ENCODE data around the gene AGBL1.

AGBL1 gene

DNA sequence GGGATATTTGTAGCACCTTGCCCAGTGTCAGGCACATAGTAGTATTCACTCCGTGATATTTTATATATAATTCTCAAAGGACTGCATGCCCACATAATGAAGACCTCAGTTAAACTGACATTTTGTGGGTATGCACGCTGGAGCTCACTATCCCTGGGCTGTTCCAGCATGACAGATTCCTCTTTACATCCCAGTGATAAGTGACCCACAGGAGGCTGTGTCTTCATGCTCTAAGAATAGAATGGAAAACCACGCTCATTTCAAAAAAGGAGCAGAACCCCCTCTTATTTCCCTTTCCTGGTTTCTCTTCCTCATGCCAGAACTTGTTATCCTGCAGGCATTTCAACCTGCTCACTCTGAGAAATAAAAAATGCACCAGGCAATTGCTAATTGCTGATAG lies 717.5 kb downstream of the AGBL1 start:
- Histone ChIP-seq H3K4me3 (ENCODE audit: low read depth in 1 of 2, low read length in 2 of 2) (no peak overlapping the region), H3K27me3 (ENCODE audit: low read depth, low read length) (no peaks in the 10 kb centered on the region), H3K4me1 (ENCODE audit: control insufficient read depth in 1 of 2, insufficient read depth in 2 of 2, low read length in 2 of 2) (peaks cover 0 to 4% of the 10 kb centered on the region in 2 donors), H3K27ac (ENCODE audit: low read length) (no peak overlapping the region), H3K36me3 (ENCODE audit: control insufficient read depth in 1 of 2, insufficient read depth in 2 of 2, low read length in 2 of 2) (no peaks in the 10 kb centered on the region), H3K9me3 (ENCODE audit: control insufficient read depth in 1 of 2, low read length in 2 of 2) (no peaks in the 10 kb centered on the region)

DNA sequence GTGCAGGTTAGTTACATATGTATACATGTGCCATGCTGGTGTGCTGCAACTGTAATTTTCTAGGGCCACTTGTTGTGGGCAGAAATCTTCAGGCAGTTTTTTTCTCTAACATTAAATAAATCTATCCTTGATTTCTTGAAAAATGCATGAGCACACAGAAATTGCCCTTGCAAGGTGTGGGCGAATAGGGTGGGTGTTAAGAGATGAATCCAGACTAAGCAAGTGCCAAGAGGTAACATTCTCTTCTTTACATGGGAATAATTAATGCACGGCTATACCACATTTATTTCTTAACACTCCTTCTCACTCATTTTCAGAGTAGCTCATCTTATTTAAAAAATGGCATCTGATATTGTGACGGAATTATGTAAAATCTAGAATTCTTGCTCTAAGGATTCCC lies 719.6 kb downstream of the AGBL1 start:
- Histone ChIP-seq H3K4me3 (ENCODE audit: low read depth in 1 of 2, low read length in 2 of 2) (no peak overlapping the region), H3K36me3 (ENCODE audit: control insufficient read depth in 1 of 2, insufficient read depth in 2 of 2, low read length in 2 of 2) (no peaks in the 10 kb centered on the region), H3K27me3 (ENCODE audit: low read depth, low read length) (no peaks in the 10 kb centered on the region), H3K27ac (ENCODE audit: low read length) (no peak overlapping the region), H3K4me1 (ENCODE audit: control insufficient read depth in 1 of 2, insufficient read depth in 2 of 2, low read length in 2 of 2) (peaks cover 0 to 4% of the 10 kb centered on the region in 2 donors), H3K9me3 (ENCODE audit: control insufficient read depth in 1 of 2, low read length in 2 of 2) (no peaks in the 10 kb centered on the region)

DNA sequence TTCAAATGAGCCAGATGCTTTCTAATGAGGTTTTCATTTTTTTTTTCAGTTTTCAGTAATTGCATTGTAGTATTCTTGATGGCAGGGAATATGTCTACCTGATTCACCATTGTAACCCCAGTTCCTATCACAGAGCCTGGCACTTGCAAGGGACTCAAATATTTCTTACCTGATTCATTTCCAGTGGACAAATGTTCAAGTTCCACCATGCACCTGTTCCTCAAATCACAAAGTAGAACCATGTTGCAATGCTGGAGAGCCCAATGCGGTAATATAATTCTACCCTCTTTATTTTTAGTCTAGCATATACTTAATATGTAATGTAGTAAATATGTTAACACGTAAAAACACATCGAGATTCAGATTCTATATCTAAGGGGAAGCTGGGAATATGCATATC lies 722.6 kb downstream of the AGBL1 start:
- Histone ChIP-seq H3K36me3 (ENCODE audit: control insufficient read depth in 1 of 2, insufficient read depth in 2 of 2, low read length in 2 of 2) (no peaks in the 10 kb centered on the region), H3K4me3 (ENCODE audit: low read depth in 1 of 2, low read length in 2 of 2) (no peak overlapping the region), H3K4me1 (ENCODE audit: control insufficient read depth in 1 of 2, insufficient read depth in 2 of 2, low read length in 2 of 2) (no peaks in the 10 kb centered on the region), H3K9me3 (ENCODE audit: control insufficient read depth in 1 of 2, low read length in 2 of 2) (no peaks in the 10 kb centered on the region), H3K27ac (ENCODE audit: low read length) (no peak overlapping the region), H3K27me3 (ENCODE audit: low read depth, low read length) (no peaks in the 10 kb centered on the region)

DNA sequence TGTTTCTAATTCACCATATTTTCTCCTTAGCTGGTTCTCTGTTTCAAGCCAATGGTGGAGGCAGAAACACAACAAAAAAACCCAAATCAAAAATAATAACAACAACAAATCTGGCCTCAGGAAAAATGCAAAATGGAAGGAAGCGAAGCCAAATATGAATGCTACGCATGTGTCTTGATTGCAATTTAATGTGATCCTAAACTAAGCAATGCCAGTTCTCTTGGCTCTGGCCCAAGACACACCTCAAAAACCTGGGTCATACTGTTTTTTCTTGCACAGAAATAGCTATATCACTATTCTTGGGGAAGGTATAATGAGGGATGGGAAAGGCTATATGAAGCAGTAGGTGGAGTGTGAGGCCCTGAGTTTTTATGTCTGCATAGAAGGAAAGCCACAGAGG lies 724.7 kb downstream of the AGBL1 start:
- no peaks in the 10 kb centered on the region for H3K9me3 ChIP-seq (ENCODE audit: control insufficient read depth in 1 of 2, low read length in 2 of 2)
- H3K4me1 ChIP-seq (ENCODE audit: control insufficient read depth in 1 of 2, insufficient read depth in 2 of 2, low read length in 2 of 2), result no peaks in the 10 kb centered on the region
- no peaks in the 10 kb centered on the region for H3K27me3 ChIP-seq (ENCODE audit: low read depth, low read length)
- no peaks in the 10 kb centered on the region for H3K36me3 ChIP-seq (ENCODE audit: control insufficient read depth in 1 of 2, insufficient read depth in 2 of 2, low read length in 2 of 2)
- H3K27ac ChIP-seq (ENCODE audit: low read length), result no peak overlapping the region
- no peak overlapping the region for H3K4me3 ChIP-seq (ENCODE audit: low read depth in 1 of 2, low read length in 2 of 2)

DNA sequence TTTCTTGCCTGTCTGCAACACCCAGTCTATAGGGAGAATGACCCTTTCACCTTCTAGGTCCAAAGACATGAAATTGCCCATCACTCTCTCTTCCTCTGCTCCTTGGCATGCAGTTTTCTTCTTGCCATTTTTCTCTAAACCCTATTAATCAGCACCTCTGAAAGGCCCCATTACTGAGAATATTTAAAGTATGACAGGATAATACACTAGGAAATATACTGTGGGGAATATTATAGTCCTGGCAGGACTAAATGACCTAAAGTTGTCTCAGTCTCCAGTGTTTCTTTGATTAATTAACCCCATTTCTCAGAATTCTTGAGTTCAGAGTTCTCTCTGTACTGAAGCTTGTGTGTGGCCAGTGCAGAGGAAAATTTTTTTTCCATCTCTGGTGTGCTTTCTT lies 730.7 kb downstream of the AGBL1 start:
- Histone ChIP-seq H3K36me3 (ENCODE audit: control insufficient read depth in 1 of 2, insufficient read depth in 2 of 2, low read length in 2 of 2) (no peaks in the 10 kb centered on the region), H3K4me3 (ENCODE audit: low read depth in 1 of 2, low read length in 2 of 2) (no peak overlapping the region), H3K4me1 (ENCODE audit: control insufficient read depth in 1 of 2, insufficient read depth in 2 of 2, low read length in 2 of 2) (no peaks in the 10 kb centered on the region), H3K27ac (ENCODE audit: low read length) (no peak overlapping the region), H3K27me3 (ENCODE audit: low read depth, low read length) (no peaks in the 10 kb centered on the region), H3K9me3 (ENCODE audit: control insufficient read depth in 1 of 2, low read length in 2 of 2) (no peaks in the 10 kb centered on the region)

DNA sequence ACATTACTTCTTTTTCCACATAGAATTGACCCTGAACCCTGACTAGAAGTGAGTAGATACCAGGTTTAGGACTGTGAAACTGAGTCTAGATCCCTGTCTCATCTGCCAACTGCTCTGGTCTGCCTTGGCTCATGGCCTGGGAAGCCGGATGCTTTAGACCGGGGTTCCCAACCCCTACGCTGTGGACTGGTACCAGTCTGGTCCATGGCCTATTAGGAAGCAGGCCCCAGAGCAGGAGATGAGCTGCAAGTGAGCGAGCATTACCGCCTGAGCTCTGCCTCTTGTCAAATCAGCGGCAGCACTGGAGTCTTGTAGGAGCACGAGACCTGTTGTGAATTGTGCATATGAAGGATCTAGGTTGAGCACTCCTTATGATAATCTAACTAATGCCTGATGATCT lies 734.2 kb downstream of the AGBL1 start:
- Histone ChIP-seq H3K27me3 (ENCODE audit: low read depth, low read length) (no peaks in the 10 kb centered on the region), H3K4me3 (ENCODE audit: low read depth in 1 of 2, low read length in 2 of 2) (no peak overlapping the region)

DNA sequence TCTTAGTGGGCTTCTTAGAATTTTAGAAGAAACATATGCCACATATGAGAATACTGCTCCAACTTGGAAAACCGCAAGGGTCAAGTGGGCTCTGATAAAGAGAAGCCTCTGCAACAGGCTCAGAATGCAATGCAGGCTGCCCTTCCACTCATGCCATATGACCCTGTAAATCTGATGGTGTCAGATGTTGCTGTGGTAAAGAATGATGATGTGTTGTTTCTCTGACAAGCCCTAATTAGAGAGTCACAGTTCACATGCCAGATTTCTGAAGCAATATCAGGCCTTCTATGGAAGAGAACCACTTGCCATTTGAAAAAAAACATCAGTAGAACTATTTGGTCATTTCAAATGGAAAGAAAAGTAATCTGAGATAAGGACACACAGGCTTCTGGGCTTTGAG lies 749.6 kb downstream of the AGBL1 start:
- Histone ChIP-seq H3K4me1 (ENCODE audit: control insufficient read depth in 1 of 2, insufficient read depth in 2 of 2, low read length in 2 of 2) (no peaks in the 10 kb centered on the region), H3K27ac (ENCODE audit: low read length) (no peak overlapping the region), H3K27me3 (ENCODE audit: low read depth, low read length) (no peaks in the 10 kb centered on the region), H3K36me3 (ENCODE audit: control insufficient read depth in 1 of 2, insufficient read depth in 2 of 2, low read length in 2 of 2) (no peaks in the 10 kb centered on the region), H3K4me3 (ENCODE audit: low read depth in 1 of 2, low read length in 2 of 2) (no peak overlapping the region), H3K9me3 (ENCODE audit: control insufficient read depth in 1 of 2, low read length in 2 of 2) (no peaks in the 10 kb centered on the region)

More for the DNA sequence above, 734.2 kb downstream of the AGBL1 start:
- no peaks in the 10 kb centered on the region for H3K36me3 ChIP-seq (ENCODE audit: control insufficient read depth in 1 of 2, insufficient read depth in 2 of 2, low read length in 2 of 2)
- H3K4me1 ChIP-seq (ENCODE audit: control insufficient read depth in 1 of 2, insufficient read depth in 2 of 2, low read length in 2 of 2), result no peaks in the 10 kb centered on the region
- H3K9me3 ChIP-seq (ENCODE audit: control insufficient read depth in 1 of 2, low read length in 2 of 2), result no peaks in the 10 kb centered on the region
- no peak overlapping the region for H3K27ac ChIP-seq (ENCODE audit: low read length)

DNA sequence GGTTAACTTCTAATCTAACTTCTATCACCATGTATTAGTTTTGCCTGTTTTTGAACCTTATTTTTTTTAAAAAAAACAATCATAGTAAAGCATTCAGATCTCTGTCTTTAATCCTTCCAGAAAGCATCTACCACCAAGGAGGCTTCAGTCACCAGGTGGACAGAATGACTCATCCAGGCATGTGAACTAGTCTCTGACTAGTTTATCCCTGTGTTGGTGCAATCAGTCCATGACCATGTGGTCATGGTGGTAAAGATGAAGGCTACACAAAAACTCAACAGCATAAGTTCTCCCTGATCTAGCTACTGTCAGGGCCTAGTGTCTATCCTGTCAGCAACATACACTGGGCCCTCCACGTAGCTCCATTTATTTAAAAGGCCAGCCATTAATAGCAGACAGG lies 750.6 kb downstream of the AGBL1 start:
- H3K4me3 ChIP-seq (ENCODE audit: low read depth in 1 of 2, low read length in 2 of 2), result no peak overlapping the region
- no peaks in the 10 kb centered on the region for H3K36me3 ChIP-seq (ENCODE audit: control insufficient read depth in 1 of 2, insufficient read depth in 2 of 2, low read length in 2 of 2)
- H3K27ac ChIP-seq (ENCODE audit: low read length), result no peak overlapping the region
- no peaks in the 10 kb centered on the region for H3K9me3 ChIP-seq (ENCODE audit: control insufficient read depth in 1 of 2, low read length in 2 of 2)
- H3K4me1 ChIP-seq (ENCODE audit: control insufficient read depth in 1 of 2, insufficient read depth in 2 of 2, low read length in 2 of 2), result no peaks in the 10 kb centered on the region
- H3K27me3 ChIP-seq (ENCODE audit: low read depth, low read length), result no peaks in the 10 kb centered on the region

DNA sequence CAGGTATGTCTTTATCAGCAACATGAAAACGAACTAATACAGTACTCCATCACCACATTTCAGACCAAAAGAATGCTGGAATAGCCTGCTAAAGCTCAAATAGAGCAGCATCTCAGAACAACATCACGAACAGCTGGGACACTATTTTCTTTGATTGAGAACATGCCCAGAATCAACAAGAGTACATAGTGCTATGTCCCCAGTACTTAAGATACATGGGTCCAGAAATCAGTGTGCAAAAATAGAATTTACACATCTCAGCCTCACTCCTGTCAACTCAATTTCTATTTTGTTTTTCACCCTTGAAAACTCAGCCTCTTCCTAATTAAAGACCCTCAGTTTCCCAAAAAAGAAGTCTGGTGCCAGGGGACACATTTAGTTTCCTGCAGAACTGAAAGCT lies 753.9 kb downstream of the AGBL1 start:
- Histone ChIP-seq H3K27me3 (ENCODE audit: low read depth, low read length) (no peaks in the 10 kb centered on the region), H3K9me3 (ENCODE audit: control insufficient read depth in 1 of 2, low read length in 2 of 2) (no peaks in the 10 kb centered on the region), H3K4me1 (ENCODE audit: control insufficient read depth in 1 of 2, insufficient read depth in 2 of 2, low read length in 2 of 2) (peaks cover 0 to 8% of the 10 kb centered on the region in 2 donors), H3K36me3 (ENCODE audit: control insufficient read depth in 1 of 2, insufficient read depth in 2 of 2, low read length in 2 of 2) (no peaks in the 10 kb centered on the region), H3K27ac (ENCODE audit: low read length) (no peak overlapping the region), H3K4me3 (ENCODE audit: low read depth in 1 of 2, low read length in 2 of 2) (no peak overlapping the region)

DNA sequence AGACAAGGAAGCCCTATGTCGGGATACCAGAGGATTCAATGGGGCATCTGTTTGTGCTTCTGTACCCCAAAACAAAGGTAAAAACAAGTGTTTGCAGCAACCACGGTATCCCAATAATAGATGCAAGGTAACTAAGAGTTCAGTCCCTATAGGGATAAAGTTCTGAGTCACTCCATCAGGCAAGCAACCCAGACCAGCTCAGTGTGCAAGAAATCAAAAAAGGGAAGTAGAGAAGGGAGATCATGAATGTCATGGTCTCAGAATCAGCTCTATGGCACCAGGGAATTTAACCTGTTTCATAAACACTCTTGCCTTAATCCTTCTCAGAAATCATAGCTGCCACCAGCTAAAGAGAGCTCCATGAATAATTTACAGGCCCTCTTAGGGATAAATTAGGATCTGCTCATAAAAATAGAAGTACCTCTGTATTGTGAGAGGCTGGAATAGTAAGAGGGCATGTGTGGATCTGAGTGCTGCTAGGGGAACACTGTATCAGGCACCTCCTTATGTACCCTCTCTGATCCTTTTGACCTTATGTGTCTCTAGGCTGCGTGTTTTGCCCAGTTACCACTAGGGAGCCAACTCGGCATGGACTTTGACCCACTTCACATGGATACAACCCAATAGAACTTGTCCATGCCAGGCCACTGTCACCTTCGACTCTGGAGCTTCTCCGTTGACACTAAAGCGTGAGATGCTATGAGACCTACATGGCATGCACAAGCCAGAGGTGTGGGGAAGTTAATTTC lies 754.6 kb downstream of the AGBL1 start:
- peaks cover 0 to 8% of the 10 kb centered on the region in 2 donors for H3K4me1 ChIP-seq (ENCODE audit: control insufficient read depth in 1 of 2, insufficient read depth in 2 of 2, low read length in 2 of 2)
- no peaks in the 10 kb centered on the region for H3K36me3 ChIP-seq (ENCODE audit: control insufficient read depth in 1 of 2, insufficient read depth in 2 of 2, low read length in 2 of 2)
- no peaks in the 10 kb centered on the region for H3K27me3 ChIP-seq (ENCODE audit: low read depth, low read length)
- no peak overlapping the region for H3K27ac ChIP-seq (ENCODE audit: low read length)
- no peaks in the 10 kb centered on the region for H3K9me3 ChIP-seq (ENCODE audit: control insufficient read depth in 1 of 2, low read length in 2 of 2)
- H3K4me3 ChIP-seq (ENCODE audit: low read depth in 1 of 2, low read length in 2 of 2), result no peak overlapping the region

DNA sequence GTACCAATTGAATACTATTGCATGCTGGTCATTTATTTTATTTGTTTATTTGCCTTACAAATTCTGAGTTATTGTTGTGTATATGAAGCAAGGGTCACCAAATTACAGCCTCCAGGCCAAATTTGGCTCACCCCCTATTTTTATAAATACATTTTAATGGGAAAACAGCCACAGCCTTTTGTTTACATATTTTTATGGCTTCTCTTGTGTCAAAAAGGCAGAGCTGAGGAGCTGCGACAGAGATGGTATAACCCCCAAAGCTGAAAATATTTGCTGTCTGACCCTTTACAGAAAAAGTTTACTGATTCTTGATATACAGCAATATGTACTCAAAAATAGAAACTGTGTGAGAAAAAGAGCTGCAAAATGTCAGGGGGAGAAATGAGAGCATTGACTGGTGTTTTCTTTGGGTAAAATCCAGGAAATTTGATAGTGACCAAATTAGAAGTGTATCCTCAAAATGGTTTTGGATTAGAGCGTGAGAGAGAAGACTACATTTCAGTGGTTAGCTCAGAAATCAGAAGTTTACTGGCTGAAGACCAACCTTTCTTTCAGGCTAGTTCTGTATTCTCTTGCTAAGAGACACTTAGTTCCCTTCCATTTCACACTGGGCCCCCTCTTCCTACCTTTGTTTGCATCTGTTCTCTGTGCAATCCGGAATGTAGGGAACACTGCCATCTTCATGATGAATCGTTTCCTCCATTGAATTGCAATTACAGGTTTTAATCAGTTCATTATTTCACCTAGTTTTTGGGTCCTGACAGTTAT lies 757.8 kb downstream of the AGBL1 start:
- H3K4me1 ChIP-seq (ENCODE audit: control insufficient read depth in 1 of 2, insufficient read depth in 2 of 2, low read length in 2 of 2), result peaks cover 0 to 8% of the 10 kb centered on the region in 2 donors
- H3K27ac ChIP-seq (ENCODE audit: low read length), result no peak overlapping the region
- H3K4me3 ChIP-seq (ENCODE audit: low read depth in 1 of 2, low read length in 2 of 2), result no peak overlapping the region
- no peaks in the 10 kb centered on the region for H3K27me3 ChIP-seq (ENCODE audit: low read depth, low read length)
- no peaks in the 10 kb centered on the region for H3K9me3 ChIP-seq (ENCODE audit: control insufficient read depth in 1 of 2, low read length in 2 of 2)
- no peaks in the 10 kb centered on the region for H3K36me3 ChIP-seq (ENCODE audit: control insufficient read depth in 1 of 2, insufficient read depth in 2 of 2, low read length in 2 of 2)

Data from muscle layer of duodenum (tissue), 2 donors.